Osteoblast (primary cell): ENCODE data around the gene HBS1L. TPM values are rescaled to one million over a fixed set of nuclear protein-coding genes. Genes with fewer than 3 reads are reported as not detected.

Experiments
- DNase-seq: peaks from one replicate; pipeline ENCODE4 v3.0.0; 2011; ENCODE audit warnings: low spot score, mixed read lengths; ENCODE audit not compliant: insufficient read length; ENCODE audit errors: missing footprints
- H2AFZ ChIP-seq: 2 replicates; pipeline ENCODE4 v1.6.0; 2011; ENCODE audit warnings: mild to moderate bottlenecking, low read length
- H3K27ac ChIP-seq: 2 replicates; pipeline ENCODE4 v1.5.1; 2011; ENCODE audit warnings: mild to moderate bottlenecking, low read depth, low read length, moderate library complexity
- H3K27me3 ChIP-seq: 2 replicates; pipeline ENCODE4 v1.6.0; 2012; ENCODE audit warnings: mild to moderate bottlenecking, control low read depth, inconsistent platforms, low read length, moderate library complexity; ENCODE audit not compliant: insufficient read depth
- H3K36me3 ChIP-seq: 2 replicates; pipeline ENCODE4 v1.5.1; 2011; ENCODE audit warnings: mild to moderate bottlenecking, low read length, control low read depth, moderate library complexity; ENCODE audit not compliant: insufficient read depth
- H3K4me1 ChIP-seq: 2 replicates; pipeline ENCODE4 v1.5.1; 2011; ENCODE audit warnings: mild to moderate bottlenecking, low read length, control low read depth, moderate library complexity; ENCODE audit not compliant: insufficient read depth
- H3K4me2 ChIP-seq: 2 replicates; pipeline ENCODE4 v1.6.0; 2011; ENCODE audit warnings: mild to moderate bottlenecking, low read length; ENCODE audit not compliant: insufficient read depth
- H3K4me3 ChIP-seq: fragments of 200-600 bp; sonication (generic); 3 replicates; pipeline ENCODE4 v1.5.1; 2012; ENCODE audit warnings: mild to moderate bottlenecking, low read length, inconsistent platforms; ENCODE audit not compliant: insufficient read depth
- H3K79me2 ChIP-seq: 2 replicates; pipeline ENCODE4 v1.6.0; 2012; ENCODE audit warnings: mild to moderate bottlenecking, low read length, control low read depth, inconsistent platforms; ENCODE audit not compliant: insufficient read depth
- H3K9me3 ChIP-seq: 2 replicates; pipeline ENCODE4 v1.5.1; 2011; ENCODE audit warnings: low read depth, low read length, control low read depth
- H4K20me1 ChIP-seq: 2 replicates; pipeline ENCODE4 v1.6.0; 2012; ENCODE audit warnings: mild to moderate bottlenecking, low read length, control low read depth; ENCODE audit not compliant: insufficient read depth
- total RNA-seq: library from RNA; depleted of rRNA; stranded (reverse); fragments of >200 nt; gene quantifications from 2 replicates; pipeline ENCODE4 v1.2.3, GENCODE V29; 2012
- TF ChIP-seq, protein P1 (sequence below): IDR thresholded peaks from 2 replicates; pipeline ENCODE4 v1.5.1; 2011; ENCODE audit warnings: mild to moderate bottlenecking, low read depth, low read length, moderate library complexity; ENCODE audit errors: extremely low read depth

The HBS1L gene
- total RNA-seq, 1 donor = 94.8 TPM

GRCh38 chr6:134961366-134961765 is 93.3 kb downstream of the HBS1L start:
- TF ChIP-seq, protein P1, sequence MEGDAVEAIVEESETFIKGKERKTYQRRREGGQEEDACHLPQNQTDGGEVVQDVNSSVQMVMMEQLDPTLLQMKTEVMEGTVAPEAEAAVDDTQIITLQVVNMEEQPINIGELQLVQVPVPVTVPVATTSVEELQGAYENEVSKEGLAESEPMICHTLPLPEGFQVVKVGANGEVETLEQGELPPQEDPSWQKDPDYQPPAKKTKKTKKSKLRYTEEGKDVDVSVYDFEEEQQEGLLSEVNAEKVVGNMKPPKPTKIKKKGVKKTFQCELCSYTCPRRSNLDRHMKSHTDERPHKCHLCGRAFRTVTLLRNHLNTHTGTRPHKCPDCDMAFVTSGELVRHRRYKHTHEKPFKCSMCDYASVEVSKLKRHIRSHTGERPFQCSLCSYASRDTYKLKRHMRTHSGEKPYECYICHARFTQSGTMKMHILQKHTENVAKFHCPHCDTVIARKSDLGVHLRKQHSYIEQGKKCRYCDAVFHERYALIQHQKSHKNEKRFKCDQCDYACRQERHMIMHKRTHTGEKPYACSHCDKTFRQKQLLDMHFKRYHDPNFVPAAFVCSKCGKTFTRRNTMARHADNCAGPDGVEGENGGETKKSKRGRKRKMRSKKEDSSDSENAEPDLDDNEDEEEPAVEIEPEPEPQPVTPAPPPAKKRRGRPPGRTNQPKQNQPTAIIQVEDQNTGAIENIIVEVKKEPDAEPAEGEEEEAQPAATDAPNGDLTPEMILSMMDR = no peak
- no peaks in the 10 kb centered on the region for H3K9me3 ChIP-seq
- H3K4me3 ChIP-seq = no peak overlapping the region
- H4K20me1 ChIP-seq = no peaks in the 10 kb centered on the region
- peaks cover 21% of the 10 kb centered on the region for H3K36me3 ChIP-seq
- no peaks in the 10 kb centered on the region for H3K27me3 ChIP-seq
- H3K4me1 ChIP-seq = no peaks in the 10 kb centered on the region
- no peaks in the 10 kb centered on the region for H3K79me2 ChIP-seq
- H3K4me2 ChIP-seq = no peak overlapping the region
- DNase-seq = no peak
- H2AFZ ChIP-seq = no peak overlapping the region
- H3K27ac ChIP-seq = no peak overlapping the region

DNA sequence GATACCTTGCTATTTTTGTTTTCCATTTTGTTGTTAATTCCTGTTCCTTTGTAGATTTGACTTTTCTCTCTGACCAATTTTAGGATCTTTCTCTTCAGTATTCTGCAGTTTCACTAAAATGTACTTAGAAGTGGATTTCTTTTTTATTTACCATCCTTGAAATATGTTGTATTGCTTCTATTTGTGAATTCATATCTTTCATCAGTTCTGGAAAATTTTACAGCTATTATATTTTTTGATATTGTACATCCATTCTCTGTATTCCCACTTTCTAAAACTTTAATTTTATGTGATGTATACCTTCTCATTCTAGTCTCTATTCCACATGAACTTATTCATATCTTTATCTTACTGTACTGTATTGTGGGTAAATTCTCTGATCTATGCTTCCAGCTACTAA is 95.0 kb downstream of the HBS1L start:
- no peak overlapping the region for H2AFZ ChIP-seq
- H3K9me3 ChIP-seq = no peaks in the 10 kb centered on the region
- H3K4me1 ChIP-seq = no peaks in the 10 kb centered on the region
- H3K36me3 ChIP-seq = peaks cover 10% of the 10 kb centered on the region
- H3K4me3 ChIP-seq = no peak overlapping the region
- H4K20me1 ChIP-seq = no peaks in the 10 kb centered on the region
- H3K27ac ChIP-seq = no peak overlapping the region
- H3K79me2 ChIP-seq = no peaks in the 10 kb centered on the region
- TF ChIP-seq, protein P1 = no peak
- no peak for DNase-seq
- no peaks in the 10 kb centered on the region for H3K27me3 ChIP-seq
- no peak overlapping the region for H3K4me2 ChIP-seq

GRCh38 chr6:134956676-134957075 is 97.9 kb downstream of the HBS1L start:
- Histone ChIP-seq H3K27me3 (no peaks in the 10 kb centered on the region), H3K4me2 (no peak overlapping the region), H4K20me1 (no peaks in the 10 kb centered on the region), H3K4me1 (no peaks in the 10 kb centered on the region), H3K36me3 (no peaks in the 10 kb centered on the region), H3K79me2 (no peaks in the 10 kb centered on the region), H3K4me3 (no peak overlapping the region), H2AFZ (no peak overlapping the region), H3K27ac (no peak overlapping the region), H3K9me3 (no peaks in the 10 kb centered on the region)
- no peak for DNase-seq
- TF ChIP-seq, protein P1 = no peak

DNA sequence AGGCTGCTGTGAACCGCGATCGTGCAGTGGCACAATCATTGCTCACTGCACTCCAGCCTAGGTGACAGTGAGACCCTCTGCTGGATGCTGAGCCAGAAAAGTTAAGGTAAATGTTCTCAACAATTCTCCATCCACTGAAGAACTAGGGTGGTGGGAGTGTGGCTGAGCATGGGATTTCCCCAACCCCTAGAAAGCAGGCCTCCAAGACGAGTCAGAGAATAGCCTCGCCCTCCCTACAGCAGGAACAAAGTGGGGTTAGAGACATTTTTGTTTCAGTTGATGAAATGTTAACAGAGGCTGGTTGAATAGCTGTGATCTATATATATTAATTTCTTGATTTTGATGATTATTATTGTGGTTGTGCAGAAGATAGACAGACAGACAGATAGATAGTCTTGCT is 98.6 kb downstream of the HBS1L start:
- H3K27me3 ChIP-seq = no peaks in the 10 kb centered on the region

More for the DNA sequence above, 98.6 kb downstream of the HBS1L start:
- TF ChIP-seq, protein P1 = no peak
- Histone ChIP-seq H2AFZ (no peak overlapping the region), H3K4me2 (no peak overlapping the region), H3K4me3 (no peak overlapping the region), H4K20me1 (no peaks in the 10 kb centered on the region), H3K27ac (no peak overlapping the region), H3K79me2 (no peaks in the 10 kb centered on the region), H3K4me1 (no peaks in the 10 kb centered on the region), H3K36me3 (no peaks in the 10 kb centered on the region), H3K9me3 (no peaks in the 10 kb centered on the region)
- no peak for DNase-seq
